ENCODE data around the gene FANCG.

DNA sequence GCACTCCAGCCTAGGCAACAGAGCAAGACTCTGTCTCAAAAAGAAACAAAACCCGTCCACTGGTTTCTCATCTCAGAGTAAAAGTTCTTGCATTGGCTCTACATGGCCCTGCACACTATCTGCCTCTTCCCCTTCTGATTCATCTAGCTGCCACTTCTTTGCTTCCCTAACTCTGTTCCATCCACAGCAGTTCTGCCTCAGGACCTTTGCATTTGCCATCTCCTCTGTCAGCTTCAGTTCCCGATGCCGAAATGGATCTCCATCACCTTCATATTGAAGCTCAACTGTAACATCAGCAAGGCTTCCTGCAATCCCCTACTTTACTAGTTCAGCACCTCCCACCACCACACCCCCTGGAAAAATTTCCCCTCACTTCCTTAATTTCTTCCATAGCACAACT, 17.8 kb upstream of the FANCG start:
- TF ChIP-seq, protein P1, sequence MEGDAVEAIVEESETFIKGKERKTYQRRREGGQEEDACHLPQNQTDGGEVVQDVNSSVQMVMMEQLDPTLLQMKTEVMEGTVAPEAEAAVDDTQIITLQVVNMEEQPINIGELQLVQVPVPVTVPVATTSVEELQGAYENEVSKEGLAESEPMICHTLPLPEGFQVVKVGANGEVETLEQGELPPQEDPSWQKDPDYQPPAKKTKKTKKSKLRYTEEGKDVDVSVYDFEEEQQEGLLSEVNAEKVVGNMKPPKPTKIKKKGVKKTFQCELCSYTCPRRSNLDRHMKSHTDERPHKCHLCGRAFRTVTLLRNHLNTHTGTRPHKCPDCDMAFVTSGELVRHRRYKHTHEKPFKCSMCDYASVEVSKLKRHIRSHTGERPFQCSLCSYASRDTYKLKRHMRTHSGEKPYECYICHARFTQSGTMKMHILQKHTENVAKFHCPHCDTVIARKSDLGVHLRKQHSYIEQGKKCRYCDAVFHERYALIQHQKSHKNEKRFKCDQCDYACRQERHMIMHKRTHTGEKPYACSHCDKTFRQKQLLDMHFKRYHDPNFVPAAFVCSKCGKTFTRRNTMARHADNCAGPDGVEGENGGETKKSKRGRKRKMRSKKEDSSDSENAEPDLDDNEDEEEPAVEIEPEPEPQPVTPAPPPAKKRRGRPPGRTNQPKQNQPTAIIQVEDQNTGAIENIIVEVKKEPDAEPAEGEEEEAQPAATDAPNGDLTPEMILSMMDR (IDR thresholded peaks at IDR 0.05): no peak
- no peak for TF ChIP-seq POLR2A (IDR thresholded peaks at IDR 0.05)
- TF ChIP-seq POLR2AphosphoS5 (IDR thresholded peaks at IDR 0.05; ENCODE audit: insufficient read depth in 1 of 2, low read depth in 1 of 2): no peak

All from vagina (tissue), 2 donors.